Measurements from ENCODE around the gene USHBP1. TPM values are rescaled to one million over a fixed set of nuclear protein-coding genes. Genes with fewer than 3 reads are reported as not detected.
"Not testable (repeated sequence)": the region's sequence is repeated elsewhere in the genome, so short reads cannot be mapped to it uniquely, and the experiment has no call there.

The USHBP1 gene
- total RNA-seq, 3 donors from 2014 or later: 0.52 to 2.6 (median 2.2) TPM

DNA sequence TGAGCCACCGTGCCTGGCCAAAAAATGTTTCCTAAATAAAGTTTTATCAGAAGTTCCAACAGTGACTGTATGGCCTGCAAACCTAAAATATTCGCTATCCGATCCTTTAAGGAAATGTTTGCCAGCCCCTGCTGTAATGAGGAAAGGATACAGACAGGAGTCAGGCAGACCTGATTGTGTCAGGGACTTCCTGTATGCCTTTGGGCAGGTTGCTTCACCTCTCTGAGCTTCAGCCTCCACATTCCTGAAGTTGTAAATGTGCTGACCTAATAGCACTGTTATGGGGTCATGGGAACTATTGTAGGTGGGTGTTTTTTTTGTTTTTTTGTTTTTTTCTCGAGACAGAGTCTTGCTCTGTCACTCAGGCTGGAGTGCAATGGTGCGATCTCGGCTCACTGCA lies 32.4 kb upstream of the USHBP1 start:
- no peak for DNase-seq
- intact Hi-C loops (cut with DNase I, micrococcal nuclease): loop anchor here in 1 of 2 donors (10.0 kb wide), 1 partner anchor 98 kb away; the partner anchor contains the start of gene CCDC194
- H3K9me3 ChIP-seq: no peaks in the 10 kb centered on the region
- no peak overlapping the region for H3K4me3 ChIP-seq
- no peak for ATAC-seq
- H3K4me1 ChIP-seq (ENCODE audit: low read depth): peaks cover 8% of the 10 kb centered on the region
- TF ChIP-seq CTCF (IDR thresholded peaks at IDR 0.05): no peak
- no peaks in the 10 kb centered on the region for H3K36me3 ChIP-seq (ENCODE audit: low read depth)

- H3K9me3 ChIP-seq: no peaks in the 10 kb centered on the region
- TF ChIP-seq CTCF (IDR thresholded peaks at IDR 0.05): no peak
- DNase-seq: no peak
- H3K36me3 ChIP-seq (ENCODE audit: low read depth): no peaks in the 10 kb centered on the region
- ATAC-seq: no peak
- peaks cover 11% of the 10 kb centered on the region for H3K4me1 ChIP-seq (ENCODE audit: low read depth)
- intact Hi-C loops (cut with DNase I, micrococcal nuclease): loop anchor here in 1 of 2 donors (10.0 kb wide), 1 partner anchor 99 kb away; the partner anchor contains the start of gene CCDC194
- no peak overlapping the region for H3K4me3 ChIP-seq
Observed at GRCh38 chr19:17296273-17296672, 31.7 kb upstream of the USHBP1 start.

DNA sequence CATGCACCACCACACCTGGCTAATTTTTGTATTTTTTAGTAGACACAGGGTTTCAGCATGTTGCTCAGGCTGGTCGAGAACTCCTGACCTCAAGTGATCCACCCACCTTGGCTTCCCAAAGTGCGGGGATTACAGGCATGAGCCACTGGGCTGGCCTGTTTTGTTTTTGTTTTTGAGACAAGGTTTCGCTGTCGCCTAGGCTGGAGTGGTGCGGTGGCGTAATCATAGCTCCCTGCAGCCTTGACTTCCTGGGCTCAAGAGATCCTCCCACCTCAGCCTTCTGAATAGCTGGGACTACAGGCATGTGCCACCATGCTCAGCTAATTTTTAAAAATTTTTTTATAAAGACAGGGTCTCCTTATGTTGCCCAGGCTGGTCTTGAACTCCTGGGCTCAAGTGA lies 31.0 kb upstream of the USHBP1 start:
- H3K4me1 ChIP-seq (ENCODE audit: low read depth): peaks cover 11% of the 10 kb centered on the region
- intact Hi-C loops (cut with DNase I, micrococcal nuclease): loop anchor here in 1 of 2 donors (10.0 kb wide), 1 partner anchor 99 kb away; the partner anchor contains the start of gene CCDC194
- H3K4me3 ChIP-seq; ATAC-seq; DNase-seq; H3K9me3 ChIP-seq; H3K36me3 ChIP-seq (ENCODE audit: low read depth): not testable (repeated sequence)

DNA sequence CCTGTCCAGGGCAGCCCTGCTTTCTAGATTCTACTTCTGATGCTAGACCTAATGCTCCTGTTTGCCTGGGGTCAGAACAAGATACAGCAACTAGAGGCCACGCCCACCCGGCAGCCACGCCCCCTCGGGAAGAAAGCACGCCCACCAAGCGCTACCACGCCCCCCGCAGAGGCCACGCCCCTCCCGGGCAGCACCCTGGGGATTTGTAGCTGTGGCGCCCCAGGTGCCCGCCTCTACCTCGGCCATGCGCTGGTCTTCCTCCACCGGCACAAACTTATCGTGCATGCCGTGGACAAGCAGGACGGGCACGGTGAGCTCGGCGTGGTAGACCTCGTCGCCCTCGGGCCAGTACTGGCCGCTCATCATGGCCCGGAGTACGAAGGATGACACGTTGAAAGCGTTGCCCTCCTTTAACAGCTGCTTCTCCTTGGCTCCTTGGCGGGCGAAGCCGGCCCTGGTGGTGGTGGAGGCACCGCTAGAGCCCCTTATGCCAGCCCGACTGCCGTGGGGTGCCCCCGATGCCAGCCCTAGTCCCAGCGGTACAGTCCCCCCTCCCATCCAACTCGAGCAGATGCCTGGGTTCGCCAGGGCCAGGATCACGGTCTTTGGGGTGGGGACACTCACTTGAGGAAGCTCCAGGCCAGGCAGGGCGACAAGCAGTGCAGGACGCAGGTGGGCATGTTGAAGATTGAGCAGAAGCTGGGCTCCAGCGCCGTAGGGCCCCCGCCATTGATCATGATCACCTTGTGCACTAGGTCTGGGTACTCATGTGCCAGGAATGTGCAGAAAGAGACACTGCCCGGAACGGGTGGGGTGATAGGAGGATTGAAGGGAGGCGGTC lies 29.7 kb upstream of the USHBP1 start:
- intact Hi-C loops (cut with DNase I, micrococcal nuclease): loop anchor here in 1 of 2 donors (10.0 kb wide), 1 partner anchor 101 kb away; the partner anchor contains the start of gene CCDC194
- ATAC-seq: peak; percentile 35

GRCh38 chr19:17293605-17294004 lies 29.1 kb upstream of the USHBP1 start:
- no peaks in the 10 kb centered on the region for H3K9me3 ChIP-seq
- no peak for TF ChIP-seq CTCF (IDR thresholded peaks at IDR 0.05)
- peaks cover 11% of the 10 kb centered on the region for H3K4me1 ChIP-seq (ENCODE audit: low read depth)
- no peak for ATAC-seq
- H3K4me3 ChIP-seq: no peak overlapping the region
- intact Hi-C loops (cut with DNase I, micrococcal nuclease): loop anchor here in 1 of 2 donors (10.0 kb wide), 1 partner anchor 101 kb away; the partner anchor contains the start of gene CCDC194
- DNase-seq: no peak
- no peaks in the 10 kb centered on the region for H3K36me3 ChIP-seq (ENCODE audit: low read depth)

More for the DNA sequence above, 29.7 kb upstream of the USHBP1 start:
- Histone ChIP-seq H3K4me1 (ENCODE audit: low read depth) (peaks cover 11% of the 10 kb centered on the region), H3K4me3 (no peak overlapping the region), H3K36me3 (ENCODE audit: low read depth) (no peaks in the 10 kb centered on the region), H3K9me3 (no peaks in the 10 kb centered on the region)
- peak; percentile 62 to 73 (median 72) for DNase-seq
- TF ChIP-seq CTCF (IDR thresholded peaks at IDR 0.05): no peak
